Natural killer cell (primary cell): ENCODE data around the gene HYAL1. TPM values are rescaled to one million over a fixed set of nuclear protein-coding genes. Genes with fewer than 3 reads are reported as not detected.
A peak's percentile ranks its signal among the peaks of the same experiment; 100 is the strongest.

Experiments
- ATAC-seq, 3 donors: fragments of 150-1000 bp in 2 of 3; fragments of 200-7000 bp in 1 of 3; cut with Tn5 transposase; 1 replicate in 1 of 3; 2 replicates in 2 of 3; pipeline ENCODE4 v1.10.0; 2021; ENCODE audit warnings: mild to moderate bottlenecking in 2 of 3, moderate library complexity in 2 of 3
- DNase-seq, 2 donors: peaks; one replicate each; pipeline versions ENCODE4 v3.0.0 to v3.0.0-alpha.2; 2013 to 2021; ENCODE audit warnings: mixed read lengths in 1 of 2
- H3K27ac ChIP-seq: one replicate; pipeline ENCODE4 v1.5.1; 2013; ENCODE audit warnings: mild to moderate bottlenecking, low read length
- H3K27me3 ChIP-seq: one replicate; pipeline ENCODE4 v1.6.1; 2013; ENCODE audit warnings: low read length; ENCODE audit not compliant: control insufficient read depth, insufficient read depth
- H3K36me3 ChIP-seq: one replicate; pipeline ENCODE4 v1.6.1; 2013; ENCODE audit warnings: low read length; ENCODE audit not compliant: control insufficient read depth, insufficient read depth
- H3K4me1 ChIP-seq: one replicate; pipeline ENCODE4 v1.6.1; 2013; ENCODE audit warnings: low read length; ENCODE audit not compliant: control insufficient read depth, insufficient read depth
- H3K4me3 ChIP-seq: one replicate; pipeline ENCODE4 v1.5.1; 2013; ENCODE audit warnings: low read length
- H3K9me3 ChIP-seq: one replicate; pipeline ENCODE4 v1.6.1; 2013; ENCODE audit warnings: low read length; ENCODE audit not compliant: control insufficient read depth, insufficient read depth
- H3K27ac Mint-ChIP-seq, 2 donors: one replicate each; pipeline ENCODE4 v1.8.0; 2022; ENCODE audit warnings: mild to moderate bottlenecking in 2 of 2, mixed read lengths in 2 of 2, moderate library complexity in 1 of 2
- H3K27me3 Mint-ChIP-seq, 2 donors: one replicate each; pipeline ENCODE4 v1.8.0; 2022; ENCODE audit warnings: low read depth in 2 of 2, mixed read lengths in 2 of 2
- H3K36me3 Mint-ChIP-seq: one replicate; pipeline ENCODE4 v1.8.0; 2022; ENCODE audit warnings: mixed read lengths
- H3K4me1 Mint-ChIP-seq, 2 donors: one replicate each; pipeline ENCODE4 v1.8.0; 2022; ENCODE audit warnings: mixed read lengths in 2 of 2
- H3K4me3 Mint-ChIP-seq: one replicate; pipeline ENCODE4 v1.8.0; 2022; ENCODE audit warnings: mild to moderate bottlenecking, moderate library complexity, mixed read lengths
- H3K9me3 Mint-ChIP-seq, 2 donors: one replicate each; pipeline ENCODE4 v1.8.0; 2022; ENCODE audit warnings: mixed read lengths in 2 of 2
- WGBS: methylation state at CpG from one replicate; pipeline ENCODE4 v1.1.7; 2013; ENCODE audit warnings: missing lambda C conversion rate; ENCODE audit not compliant: insufficient coverage; 5-methylcytosine and 5-hydroxymethylcytosine counted together
- intact Hi-C: fragments of 100-400 bp; cut with micrococcal nuclease; formaldehyde crosslinking; loops from one replicate; pipeline ENCODE4 v1.14.2; 2022
- total RNA-seq, 4 donors: library from RNA; stranded (reverse); fragments of 120-200 nt in 1 of 4; gene quantifications; one replicate each; pipeline versions ENCODE4 v1.2.3 to v1.2.4, GENCODE V29; 2013 to 2022
- TF ChIP-seq, protein P1 (sequence below): fragments of 200-600 bp; IDR thresholded peaks from one replicate; pipeline ENCODE4 v1.8.0; 2022; ENCODE audit warnings: antibody characterized with exemption

The HYAL1 gene
- total RNA-seq, 3 donors from 2014 or later (not counting 1 experiment from before 2014, with no cell fraction given): 0.82 to 1.2 TPM; not detected in 1

DNA sequence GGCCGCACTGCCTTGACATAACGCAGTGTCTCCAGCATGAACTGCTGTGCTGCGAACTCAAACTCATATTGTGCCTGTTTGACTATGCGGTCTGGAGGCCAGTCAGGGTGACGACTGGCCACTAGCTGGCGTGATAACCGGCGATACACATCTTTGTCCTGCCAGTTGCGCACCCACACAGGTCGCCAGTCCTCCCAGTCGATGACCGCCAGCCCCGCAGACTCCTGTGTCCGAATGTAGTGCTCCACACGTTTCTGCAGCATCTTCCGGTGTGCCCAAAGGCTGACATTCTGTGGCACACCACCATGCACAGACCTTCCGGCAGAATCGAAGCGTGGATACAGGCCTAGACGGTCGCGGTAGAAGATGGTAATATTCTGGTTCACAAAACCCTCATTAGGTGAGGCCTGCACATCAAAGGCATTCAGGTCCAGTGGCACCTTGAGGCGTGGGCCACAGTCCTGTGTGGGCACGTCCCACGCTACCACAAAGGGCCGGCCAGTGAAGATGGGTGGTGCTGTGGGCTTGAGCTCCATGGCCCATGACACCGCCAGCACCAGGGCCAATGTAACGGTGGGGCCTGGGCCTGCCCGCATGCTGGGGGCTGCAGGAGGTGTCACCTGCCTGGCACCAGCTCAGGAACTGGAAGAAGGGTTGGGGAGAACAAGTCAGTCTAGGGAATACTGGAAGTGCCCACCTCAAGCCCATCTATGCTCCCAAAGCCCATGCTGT is 16.7 kb upstream of the HYAL1 start:
- Mint-ChIP-seq H3K27me3 (no peaks in the 10 kb centered on the region), H3K4me3 (peak overlapping the region; percentile 93), H3K36me3 (no peaks in the 10 kb centered on the region), H3K4me1 (peaks cover 22 to 47% of the 10 kb centered on the region in 2 donors), H3K27ac (peak overlapping the region; percentile 69 to 87), H3K9me3 (no peaks in the 10 kb centered on the region)
- Histone ChIP-seq H3K27me3 (no peaks in the 10 kb centered on the region), H3K9me3 (no peaks in the 10 kb centered on the region), H3K4me3 (peak overlapping the region; percentile 66), H3K36me3 (no peaks in the 10 kb centered on the region), H3K4me1 (peaks cover 67% of the 10 kb centered on the region), H3K27ac (no peak overlapping the region)
- ATAC-seq (no peak), DNase-seq (no peak)
- TF ChIP-seq, protein P1, sequence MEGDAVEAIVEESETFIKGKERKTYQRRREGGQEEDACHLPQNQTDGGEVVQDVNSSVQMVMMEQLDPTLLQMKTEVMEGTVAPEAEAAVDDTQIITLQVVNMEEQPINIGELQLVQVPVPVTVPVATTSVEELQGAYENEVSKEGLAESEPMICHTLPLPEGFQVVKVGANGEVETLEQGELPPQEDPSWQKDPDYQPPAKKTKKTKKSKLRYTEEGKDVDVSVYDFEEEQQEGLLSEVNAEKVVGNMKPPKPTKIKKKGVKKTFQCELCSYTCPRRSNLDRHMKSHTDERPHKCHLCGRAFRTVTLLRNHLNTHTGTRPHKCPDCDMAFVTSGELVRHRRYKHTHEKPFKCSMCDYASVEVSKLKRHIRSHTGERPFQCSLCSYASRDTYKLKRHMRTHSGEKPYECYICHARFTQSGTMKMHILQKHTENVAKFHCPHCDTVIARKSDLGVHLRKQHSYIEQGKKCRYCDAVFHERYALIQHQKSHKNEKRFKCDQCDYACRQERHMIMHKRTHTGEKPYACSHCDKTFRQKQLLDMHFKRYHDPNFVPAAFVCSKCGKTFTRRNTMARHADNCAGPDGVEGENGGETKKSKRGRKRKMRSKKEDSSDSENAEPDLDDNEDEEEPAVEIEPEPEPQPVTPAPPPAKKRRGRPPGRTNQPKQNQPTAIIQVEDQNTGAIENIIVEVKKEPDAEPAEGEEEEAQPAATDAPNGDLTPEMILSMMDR: no peak
- intact Hi-C loops: loop anchor here (2.0 kb wide), 1 partner anchor 17 kb away; no protein-coding TSS in a partner anchor
- WGBS: 93% methylated on average over 29 of the region's 29 CpGs

DNA sequence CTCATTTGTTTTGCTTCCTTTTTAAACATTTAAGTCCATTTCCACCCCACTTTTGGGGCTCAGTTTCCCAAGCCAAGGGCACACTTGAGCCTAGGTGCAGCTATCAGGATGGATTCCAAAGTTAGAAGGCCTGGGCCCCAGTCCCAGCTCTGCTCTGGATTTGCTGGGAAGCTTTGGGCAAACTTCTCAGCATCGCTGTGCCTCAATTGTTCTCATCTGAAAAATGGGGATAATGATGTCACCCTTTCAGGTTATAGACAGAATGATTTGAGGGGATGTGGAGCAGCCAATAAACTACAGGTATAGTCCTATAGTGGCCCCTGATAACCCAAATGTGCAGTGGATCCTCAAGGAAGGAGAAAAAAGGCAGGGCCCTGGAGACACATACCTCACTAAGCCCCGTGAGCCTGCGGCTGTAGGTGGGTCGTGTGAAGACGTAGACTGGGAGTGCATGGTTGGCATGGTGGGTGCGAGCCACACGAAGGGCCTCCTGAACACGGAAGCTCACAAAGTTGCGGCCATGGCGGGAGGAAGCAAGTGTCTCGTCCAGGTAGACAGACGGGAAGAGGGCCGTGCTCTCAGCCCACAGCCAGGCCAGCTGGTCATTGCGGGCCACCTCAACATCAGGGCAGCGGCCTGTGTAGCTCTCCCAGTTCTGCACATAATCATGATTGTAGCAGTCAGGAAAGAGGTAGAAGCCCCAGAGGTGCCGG is 16.0 kb upstream of the HYAL1 start:
- peaks cover 67% of the 10 kb centered on the region for H3K4me1 ChIP-seq
- H3K36me3 Mint-ChIP-seq: no peaks in the 10 kb centered on the region
- no peak overlapping the region for H3K4me3 ChIP-seq
- intact Hi-C loops: no loop called here
- H3K36me3 ChIP-seq: no peaks in the 10 kb centered on the region
- peak overlapping the region; percentile 14 for H3K27ac ChIP-seq
- H3K4me1 Mint-ChIP-seq: peaks cover 22 to 39% of the 10 kb centered on the region in 2 donors
- H3K9me3 Mint-ChIP-seq: no peaks in the 10 kb centered on the region
- DNase-seq (no peak), ATAC-seq (no peak)
- peak overlapping the region; percentile 71 for H3K4me3 Mint-ChIP-seq
- TF ChIP-seq, protein P1: no peak
- no peaks in the 10 kb centered on the region for H3K9me3 ChIP-seq
- WGBS: 97% methylated on average over 16 of the region's 16 CpGs
- no peaks in the 10 kb centered on the region for H3K27me3 Mint-ChIP-seq
- peak overlapping the region; percentile 38 to 76 for H3K27ac Mint-ChIP-seq
- no peaks in the 10 kb centered on the region for H3K27me3 ChIP-seq

DNA sequence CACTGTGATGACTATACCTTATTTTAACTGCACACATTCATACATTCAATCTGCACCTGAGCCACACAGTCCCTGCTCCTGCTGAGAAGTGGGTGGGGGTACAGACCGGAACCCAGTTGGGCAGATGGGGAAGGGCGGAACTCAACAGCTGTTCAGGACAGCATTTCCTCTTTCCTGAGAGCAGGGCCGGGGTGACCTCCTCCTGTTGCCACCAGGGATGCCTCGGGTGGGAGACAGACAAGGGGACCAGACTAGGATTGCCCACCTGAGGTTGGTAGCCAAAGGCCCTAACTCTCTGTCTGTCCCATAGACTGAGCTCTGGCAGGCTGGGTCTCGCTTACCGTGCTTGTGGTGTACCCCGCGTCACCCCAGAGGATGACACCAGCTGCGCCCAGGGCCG is 15.2 kb upstream of the HYAL1 start:
- DNase-seq (no peak), ATAC-seq (no peak)
- Histone ChIP-seq H3K4me3 (no peak overlapping the region), H3K9me3 (no peaks in the 10 kb centered on the region), H3K4me1 (peaks cover 67% of the 10 kb centered on the region), H3K36me3 (no peaks in the 10 kb centered on the region), H3K27me3 (no peaks in the 10 kb centered on the region), H3K27ac (peak overlapping the region; percentile 14)
- intact Hi-C loops: no loop called here
- TF ChIP-seq, protein P1: no peak
- Mint-ChIP-seq H3K27ac (peak overlapping the region; percentile 38 to 76), H3K36me3 (no peaks in the 10 kb centered on the region), H3K4me1 (peaks cover 22 to 34% of the 10 kb centered on the region in 2 donors), H3K4me3 (peak overlapping the region; percentile 72), H3K9me3 (no peaks in the 10 kb centered on the region), H3K27me3 (no peaks in the 10 kb centered on the region)
- WGBS: 59% methylated on average over 10 of the region's 10 CpGs
